Coronary artery (tissue), 2 donors: ENCODE data around the gene DUSP2.

Experiments
- DNase-seq: peaks from one replicate; pipeline ENCODE4 v3.0.0-alpha.2; 2017; ENCODE audit warnings: low spot score
- H3K27ac ChIP-seq, 2 donors: fragments of 200-600 bp; sonication (generic); one replicate each; pipeline ENCODE4 v1.5.1; 2016 to 2019
- H3K4me3 ChIP-seq: fragments of 200-600 bp; sonication (generic); 2 replicates; pipeline ENCODE4 v1.5.1; 2016; ENCODE audit warnings: mild to moderate bottlenecking, moderate library complexity
- TF ChIP-seq, protein P1 (sequence below): fragments of 200-600 bp; sonication (generic); IDR thresholded peaks from one replicate; pipeline ENCODE4 v1.5.1; 2019; ENCODE audit warnings: antibody characterized with exemption

DUSP2 gene

DNA sequence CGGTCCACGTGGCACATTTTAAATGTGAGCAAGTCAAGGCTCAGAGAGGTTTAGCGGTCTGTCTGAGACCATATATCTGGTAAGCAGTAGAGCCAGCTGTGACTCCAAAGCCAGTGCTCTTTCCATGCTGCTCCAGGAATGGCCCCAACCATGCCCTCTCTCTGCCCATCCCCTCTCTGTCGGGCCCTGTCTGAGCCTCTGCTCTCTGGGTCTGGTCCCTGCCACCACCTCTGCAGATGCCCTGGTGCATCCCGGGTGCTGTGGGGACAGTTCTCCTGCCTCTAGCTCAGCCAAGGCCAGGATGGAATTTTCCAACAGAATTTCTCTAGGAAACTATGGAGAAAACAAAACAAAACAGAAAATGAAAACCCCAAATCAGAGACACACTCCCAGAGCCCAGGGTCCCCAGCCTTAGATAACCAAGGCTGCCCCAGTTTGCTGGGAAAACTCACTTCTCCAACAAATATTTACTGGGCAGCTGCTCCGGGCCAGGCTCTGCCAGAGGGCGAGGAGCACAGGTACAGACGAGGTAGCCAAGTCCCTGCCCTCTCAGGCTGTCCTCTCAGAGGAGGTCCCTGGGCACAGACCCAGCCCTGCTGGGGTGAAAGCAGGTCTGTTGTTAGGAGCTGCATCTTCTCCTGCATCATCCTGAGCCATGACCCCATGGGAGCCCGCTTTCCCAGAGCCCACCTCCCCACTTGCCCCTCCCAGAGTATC, 38.1 kb downstream of the DUSP2 start:
- no peak overlapping the region for H3K27ac ChIP-seq
- TF ChIP-seq, protein P1, sequence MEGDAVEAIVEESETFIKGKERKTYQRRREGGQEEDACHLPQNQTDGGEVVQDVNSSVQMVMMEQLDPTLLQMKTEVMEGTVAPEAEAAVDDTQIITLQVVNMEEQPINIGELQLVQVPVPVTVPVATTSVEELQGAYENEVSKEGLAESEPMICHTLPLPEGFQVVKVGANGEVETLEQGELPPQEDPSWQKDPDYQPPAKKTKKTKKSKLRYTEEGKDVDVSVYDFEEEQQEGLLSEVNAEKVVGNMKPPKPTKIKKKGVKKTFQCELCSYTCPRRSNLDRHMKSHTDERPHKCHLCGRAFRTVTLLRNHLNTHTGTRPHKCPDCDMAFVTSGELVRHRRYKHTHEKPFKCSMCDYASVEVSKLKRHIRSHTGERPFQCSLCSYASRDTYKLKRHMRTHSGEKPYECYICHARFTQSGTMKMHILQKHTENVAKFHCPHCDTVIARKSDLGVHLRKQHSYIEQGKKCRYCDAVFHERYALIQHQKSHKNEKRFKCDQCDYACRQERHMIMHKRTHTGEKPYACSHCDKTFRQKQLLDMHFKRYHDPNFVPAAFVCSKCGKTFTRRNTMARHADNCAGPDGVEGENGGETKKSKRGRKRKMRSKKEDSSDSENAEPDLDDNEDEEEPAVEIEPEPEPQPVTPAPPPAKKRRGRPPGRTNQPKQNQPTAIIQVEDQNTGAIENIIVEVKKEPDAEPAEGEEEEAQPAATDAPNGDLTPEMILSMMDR, result no peak
- DNase-seq, result no peak
- H3K4me3 ChIP-seq, result no peak overlapping the region

DNA sequence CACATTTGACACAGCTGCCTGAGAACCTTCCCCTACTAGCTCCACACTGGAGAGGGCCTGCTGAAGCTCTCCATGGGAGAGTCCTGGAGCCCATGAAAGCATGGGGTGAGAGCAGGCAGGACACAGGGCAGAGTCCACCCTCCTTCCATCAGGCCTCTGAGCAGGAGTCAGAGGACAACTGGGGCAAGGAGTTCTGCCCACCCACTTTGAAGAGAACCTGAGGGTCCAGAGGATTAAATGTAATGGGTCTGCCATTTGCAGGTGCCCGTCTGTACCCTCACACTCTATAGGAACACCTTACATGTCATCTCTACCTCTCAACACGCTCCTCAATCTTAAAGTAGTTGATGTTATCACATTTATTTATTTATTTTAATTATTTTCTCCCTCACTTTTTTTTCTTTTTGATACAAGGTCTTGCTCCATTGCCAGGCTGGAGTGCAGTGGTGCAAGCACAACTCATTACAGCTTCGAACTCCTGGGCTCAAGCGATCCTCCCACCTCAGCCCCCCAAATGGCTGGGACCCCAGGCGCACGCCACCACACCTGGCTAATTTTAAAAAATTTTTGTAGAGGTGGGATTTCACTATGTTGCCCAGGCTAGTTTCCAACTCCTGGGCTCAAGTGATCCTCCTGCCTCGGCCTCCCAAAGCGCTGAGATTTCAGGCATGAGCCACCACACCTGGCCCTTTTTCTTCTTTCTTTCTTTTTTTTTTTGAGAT, 39.1 kb downstream of the DUSP2 start:
- Histone ChIP-seq H3K27ac (no peak overlapping the region), H3K4me3 (no peak overlapping the region)
- TF ChIP-seq, protein P1, result no peak
- no peak for DNase-seq

DNA sequence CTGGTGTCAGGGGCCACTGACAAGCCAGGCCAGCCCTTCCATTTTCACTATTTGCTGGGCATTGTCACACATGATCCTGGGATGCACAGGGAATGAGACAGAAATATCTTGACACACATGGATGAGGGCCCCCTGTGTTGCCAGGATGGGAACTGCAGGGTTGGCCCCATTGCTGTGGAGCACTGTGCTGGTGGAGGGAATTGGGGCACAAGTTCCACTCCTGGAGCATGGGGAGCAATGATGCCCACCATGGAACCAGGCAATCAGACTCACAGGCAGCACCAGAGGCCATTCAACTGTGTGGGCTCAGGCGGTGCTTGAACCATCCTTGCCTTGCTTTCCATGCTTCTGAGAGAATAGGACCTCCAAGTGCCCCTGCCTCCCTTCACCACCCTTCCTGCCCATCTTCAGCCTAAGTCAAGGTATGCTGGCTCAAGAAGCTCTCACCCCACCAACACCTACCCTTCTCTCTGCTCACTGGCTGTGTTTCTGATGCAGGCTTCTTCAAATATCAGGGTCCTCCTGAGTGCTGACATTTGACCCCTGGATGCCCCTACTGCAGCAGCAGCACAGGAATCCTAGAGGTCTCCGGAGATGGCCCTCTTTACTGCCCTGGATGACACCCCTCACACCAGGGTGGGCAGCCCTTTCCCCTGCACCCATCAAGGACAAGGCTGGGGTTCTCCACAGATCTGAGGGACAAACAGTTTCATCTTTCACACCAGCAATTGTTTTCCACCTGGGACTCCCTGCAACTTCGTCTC, 39.9 kb downstream of the DUSP2 start:
- DNase-seq, result no peak
- Histone ChIP-seq H3K4me3 (no peak overlapping the region), H3K27ac (no peak overlapping the region)
- TF ChIP-seq, protein P1, result no peak

DNA sequence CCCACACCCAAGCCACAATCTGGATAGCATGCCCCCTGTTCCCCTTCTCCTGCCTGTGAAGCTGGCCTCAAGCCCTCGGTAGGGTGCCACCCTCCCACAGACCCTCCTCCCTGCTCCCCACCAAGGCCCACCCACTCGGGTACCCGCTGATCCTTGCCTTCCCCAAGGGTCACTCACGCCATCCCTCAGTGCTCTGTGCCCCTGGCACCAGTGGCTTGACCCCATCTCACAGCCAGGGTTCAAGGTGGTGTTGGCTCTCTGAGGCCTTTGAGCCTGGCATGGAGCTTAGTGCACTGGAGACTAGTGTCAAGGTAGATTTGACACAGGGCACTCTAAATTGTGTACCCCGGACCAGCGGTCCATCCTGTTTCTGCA, 40.8 kb downstream of the DUSP2 start:
- DNase-seq, result no peak
- TF ChIP-seq, protein P1, result no peak
- Histone ChIP-seq H3K27ac (peak overlapping the region in 1 of 2 donors; percentile 37), H3K4me3 (no peak overlapping the region)

DNA sequence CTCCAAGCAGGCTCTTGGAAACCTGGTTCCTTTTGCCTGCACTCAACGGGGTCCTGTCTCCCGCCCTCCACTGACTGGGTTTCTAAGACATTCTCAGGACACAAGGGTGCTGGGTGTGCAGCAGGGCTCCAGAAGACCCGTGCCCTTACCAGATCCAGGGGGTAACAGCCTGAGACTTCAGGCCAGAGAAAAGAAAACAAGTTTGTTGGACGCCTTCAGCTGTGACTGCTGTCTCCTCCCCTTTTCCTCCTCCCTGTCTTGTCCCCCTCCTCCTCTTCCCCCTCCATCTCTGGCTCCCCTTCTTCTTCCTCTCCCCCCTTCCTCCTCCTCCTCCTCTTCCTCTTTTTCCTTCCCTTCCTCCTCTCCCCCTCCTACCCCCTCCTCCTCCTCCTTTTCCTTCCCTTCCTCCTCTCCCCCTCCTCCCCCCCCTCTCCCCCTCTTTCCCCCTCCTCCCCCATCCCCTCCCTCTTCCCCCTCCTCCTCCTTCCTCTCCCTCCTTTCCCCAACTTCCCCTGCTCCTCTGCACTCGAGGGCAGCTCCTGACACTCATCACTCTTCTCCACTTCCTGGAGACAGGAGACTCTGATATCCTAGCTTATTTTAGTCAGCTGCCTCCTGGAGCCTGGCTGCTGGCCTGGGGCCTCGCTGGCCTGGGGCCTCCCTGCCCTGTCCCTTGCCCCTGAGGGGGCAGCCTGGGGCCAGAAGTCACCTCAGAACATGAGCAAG, 41.3 kb downstream of the DUSP2 start:
- no peak overlapping the region for H3K4me3 ChIP-seq
- TF ChIP-seq, protein P1, result no peak
- H3K27ac ChIP-seq, result peak overlapping the region in 1 of 2 donors; percentile 37
- peak; percentile 69 for DNase-seq

DNA sequence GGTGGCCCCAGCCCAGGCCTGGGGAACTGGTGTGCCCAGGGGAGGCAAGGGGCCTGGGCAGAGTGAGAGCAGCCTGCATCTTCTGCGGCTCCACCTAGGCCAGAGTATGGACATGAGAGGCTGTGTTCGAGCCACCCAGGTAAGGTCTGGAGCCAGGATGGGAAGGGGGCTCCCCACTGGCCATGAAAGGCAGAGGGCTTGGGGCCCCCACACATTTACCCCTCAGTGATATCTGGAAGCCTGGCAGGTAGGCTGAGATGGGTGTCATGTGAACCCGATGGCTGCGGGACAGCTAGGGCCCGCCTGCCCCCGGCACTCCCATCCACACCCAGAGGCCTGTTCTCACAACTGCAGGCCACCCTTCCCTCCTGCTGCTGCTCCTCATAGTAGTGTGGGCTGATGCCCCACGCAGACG, 42.0 kb downstream of the DUSP2 start:
- no peak overlapping the region for H3K4me3 ChIP-seq
- TF ChIP-seq, protein P1, result no peak
- peak; percentile 64 for DNase-seq
- H3K27ac ChIP-seq, result no peak overlapping the region
